GM19324 (cell line): Measurements from ENCODE around the gene CRHR2.

ENCODE experiments used
- ATAC-seq: cut with Tn5 transposase; IDR thresholded peaks from one replicate; pipeline ENCODE4 v1.9.1; 2021; ENCODE audit warnings: mild to moderate bottlenecking, moderate library complexity; ENCODE audit not compliant: unreplicated experiment, low FRiP score

The CRHR2 gene

GRCh38 chr7:30707391-30708357 lies 25.4 kb upstream of the CRHR2 start:
- no peak for ATAC-seq

GRCh38 chr7:30706908-30707307 lies 24.7 kb upstream of the CRHR2 start:
- no peak for ATAC-seq

GRCh38 chr7:30706316-30706715 lies 24.1 kb upstream of the CRHR2 start:
- no peak for ATAC-seq

- ATAC-seq, result no peak
Measured at GRCh38 chr7:30705596-30705995, 23.3 kb upstream of the CRHR2 start.

GRCh38 chr7:30705008-30705407 lies 22.8 kb upstream of the CRHR2 start:
- ATAC-seq, result no peak

- ATAC-seq, result no peak
Measured at GRCh38 chr7:30703756-30704155, 21.5 kb upstream of the CRHR2 start.

- ATAC-seq, result no peak
Measured at GRCh38 chr7:30702200-30702599, 19.9 kb upstream of the CRHR2 start.

GRCh38 chr7:30700941-30701340 lies 18.7 kb upstream of the CRHR2 start:
- no peak for ATAC-seq

GRCh38 chr7:30699706-30700495 lies 17.6 kb upstream of the CRHR2 start:
- no peak for ATAC-seq

GRCh38 chr7:30698481-30698880 lies 16.2 kb upstream of the CRHR2 start:
- ATAC-seq, result no peak

GRCh38 chr7:30697719-30698460 lies 15.6 kb upstream of the CRHR2 start:
- ATAC-seq, result no peak

GRCh38 chr7:30694774-30695721 lies 12.8 kb upstream of the CRHR2 start:
- no peak for ATAC-seq

GRCh38 chr7:30694218-30694745 lies 12.0 kb upstream of the CRHR2 start:
- no peak for ATAC-seq

GRCh38 chr7:30692882-30693281 lies 10.6 kb upstream of the CRHR2 start:
- ATAC-seq, result no peak

- ATAC-seq, result no peak
Measured at GRCh38 chr7:30692438-30692837, 10.2 kb upstream of the CRHR2 start.

GRCh38 chr7:30690011-30690410 lies 7.8 kb upstream of the CRHR2 start:
- ATAC-seq, result no peak

GRCh38 chr7:30688718-30689221 lies 6.5 kb upstream of the CRHR2 start:
- no peak for ATAC-seq

- ATAC-seq, result no peak
Measured at GRCh38 chr7:30687604-30688003, 5.3 kb upstream of the CRHR2 start.

GRCh38 chr7:30684351-30684750 lies 2.1 kb upstream of the CRHR2 start:
- no peak for ATAC-seq
